Left renal cortex interstitium (tissue), 4 donors: Measurements from ENCODE around the gene PDE11A. TPM values are rescaled to one million over a fixed set of nuclear protein-coding genes. Genes with fewer than 3 reads are reported as not detected.

ENCODE experiments used
- DNase-seq, 4 donors: peaks; one replicate each; pipeline ENCODE4 v3.0.0-alpha.2; 2013; ENCODE audit warnings: low read depth in 4 of 4, low spot score in 2 of 4, missing footprints in 1 of 4
- polyA plus RNA-seq, 4 donors: library from polyadenylated mRNA; unstranded; fragments of 120-200 nt; gene quantifications; one replicate each; pipeline ENCODE4 v1.2.1, GENCODE V29; 2013; ENCODE audit not compliant: insufficient read length in 4 of 4

Gene PDE11A
- polyA plus RNA-seq, 4 donors = 4.6 to 8.1 (median 7.4) TPM

DNA sequence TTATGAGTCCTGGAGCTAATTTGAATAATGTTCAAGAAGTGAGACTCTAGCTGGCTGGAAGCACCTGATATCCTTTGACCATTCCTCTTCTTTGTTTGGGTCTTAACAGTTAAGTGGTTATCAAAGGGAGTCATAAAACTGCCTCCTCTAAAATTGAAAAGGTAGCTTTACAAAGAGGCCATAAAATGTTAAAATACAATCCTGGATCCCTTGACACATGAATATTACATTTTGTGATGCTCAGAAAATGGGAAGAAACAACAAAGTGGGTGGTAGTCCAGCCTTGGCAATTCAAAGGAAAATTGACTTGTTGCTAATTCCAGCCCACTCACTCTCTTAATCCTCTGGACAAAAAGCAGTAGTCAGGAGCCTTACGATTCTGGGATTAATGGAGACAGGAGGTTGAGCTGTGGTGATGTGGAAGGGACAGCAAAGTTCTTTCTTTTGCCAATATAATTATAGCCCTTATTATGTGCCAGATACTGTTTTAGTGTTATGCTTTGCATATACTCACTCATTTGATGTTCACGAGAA lies 339.2 kb downstream of the PDE11A start:
- DNase-seq = no peak

DNA sequence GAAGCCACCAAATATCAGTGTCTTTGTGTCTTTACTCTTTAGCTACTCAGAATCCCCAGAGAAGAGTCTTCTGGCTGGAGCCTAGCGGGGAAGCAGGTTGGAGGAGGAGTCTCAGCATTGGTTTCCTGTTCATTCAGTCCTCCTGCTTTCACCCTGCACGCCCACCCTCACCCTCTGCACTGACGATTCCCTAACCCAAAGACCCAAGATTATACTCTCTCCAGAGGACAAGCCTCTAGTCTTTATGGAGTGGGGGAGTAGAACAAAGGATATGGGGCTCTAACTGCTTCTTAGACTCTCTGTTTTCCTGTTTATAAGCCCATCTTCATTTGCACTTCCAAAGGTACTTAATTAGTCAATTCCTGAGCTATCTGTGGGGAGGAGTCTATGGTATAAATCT lies 341.2 kb downstream of the PDE11A start:
- DNase-seq = no peak

DNA sequence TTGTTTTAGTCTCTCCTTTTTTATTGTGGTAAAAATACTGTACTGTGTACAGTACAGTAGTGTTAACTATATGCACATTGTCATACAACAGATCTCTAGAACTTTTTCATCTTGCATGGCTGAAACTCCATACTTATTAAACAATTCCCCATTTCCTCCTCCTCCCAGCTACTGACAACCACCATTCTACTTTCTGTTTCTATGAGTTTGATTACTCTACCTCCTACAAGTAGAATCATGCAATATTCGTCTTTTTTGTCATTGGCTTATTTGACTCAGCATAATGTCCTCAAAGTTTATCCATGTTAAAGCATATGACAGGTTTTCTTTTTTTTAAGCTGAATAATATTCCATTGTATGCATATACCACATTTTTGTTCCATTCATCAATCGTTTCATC lies 341.8 kb downstream of the PDE11A start:
- DNase-seq = no peak

GRCh38 chr2:177730363-177730762 lies 342.2 kb downstream of the PDE11A start:
- DNase-seq = no peak

DNA sequence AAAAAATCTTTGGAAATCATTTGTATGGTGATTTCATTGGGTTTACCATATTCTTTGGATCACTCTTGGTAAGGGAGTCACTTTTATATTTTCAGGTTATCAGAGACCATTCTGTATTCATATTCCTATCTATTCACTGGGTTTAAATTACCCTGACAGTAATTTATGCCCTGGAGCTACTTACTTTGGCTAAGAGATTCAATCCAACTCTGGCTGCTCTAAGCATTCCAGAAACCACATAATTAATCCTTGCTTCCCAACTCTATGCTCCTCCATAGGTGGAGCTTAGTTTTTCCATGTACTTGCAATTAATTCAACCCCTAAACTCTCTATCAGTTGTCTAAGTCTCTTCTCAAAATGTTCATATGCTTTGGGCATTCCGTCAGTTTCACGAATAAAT lies 343.7 kb downstream of the PDE11A start:
- no peak for DNase-seq

DNA sequence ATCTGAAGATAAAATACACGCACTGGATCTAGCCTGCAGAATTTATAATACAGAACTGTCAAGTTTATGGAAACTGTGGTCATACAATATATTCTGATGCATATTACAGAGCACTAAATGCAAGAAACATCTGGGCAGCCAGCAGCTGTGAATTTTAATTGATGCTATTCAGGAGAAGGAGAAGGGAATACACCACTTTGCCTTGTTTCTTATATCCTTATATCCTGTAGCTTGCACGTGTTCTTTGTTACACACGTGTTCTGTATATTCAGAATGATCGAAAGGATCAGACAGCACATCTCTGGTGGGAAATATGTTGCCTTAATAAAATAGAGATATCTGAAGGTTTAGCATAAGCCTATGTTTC lies 344.2 kb downstream of the PDE11A start:
- no peak for DNase-seq

DNA sequence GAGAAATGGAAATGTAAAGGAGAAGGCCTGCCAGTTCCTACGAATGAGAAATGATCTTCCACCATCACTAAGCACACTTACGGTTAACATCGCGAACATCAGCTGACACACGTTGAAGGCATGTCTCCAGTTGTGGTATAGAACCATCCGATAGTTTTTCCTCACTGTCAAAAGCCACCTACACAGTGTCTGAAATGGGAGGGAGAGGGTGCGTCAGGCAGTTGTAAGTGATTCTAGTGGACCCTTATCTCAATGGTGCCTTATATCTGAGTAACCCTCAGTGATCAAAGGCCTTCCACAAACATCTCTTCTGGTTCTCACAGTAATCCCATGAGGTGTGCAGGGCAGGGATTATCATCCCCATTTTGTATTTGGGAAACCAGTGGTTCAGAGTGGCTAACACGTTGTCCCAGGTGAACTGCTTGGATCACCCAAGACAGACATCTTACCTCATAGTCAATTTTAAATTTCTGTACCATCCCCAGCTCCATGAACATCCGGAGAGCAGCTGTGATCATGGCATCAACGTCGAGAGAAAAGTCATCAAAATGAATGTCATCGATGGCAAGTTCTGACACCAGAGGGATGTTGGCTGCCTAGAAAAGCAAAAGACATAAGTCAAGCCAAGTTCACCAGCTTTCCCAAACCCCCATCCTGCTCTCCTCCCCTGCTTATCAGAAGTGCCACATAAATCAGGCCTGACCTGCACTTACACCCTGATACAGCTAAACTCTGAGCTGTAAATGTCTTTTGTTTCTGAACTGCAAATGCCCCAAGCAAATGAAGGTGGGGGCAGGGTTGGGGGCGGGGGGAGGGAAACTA lies 344.8 kb downstream of the PDE11A start:
- peak in 2 of 4 donors; percentile 67 to 78 for DNase-seq

DNA sequence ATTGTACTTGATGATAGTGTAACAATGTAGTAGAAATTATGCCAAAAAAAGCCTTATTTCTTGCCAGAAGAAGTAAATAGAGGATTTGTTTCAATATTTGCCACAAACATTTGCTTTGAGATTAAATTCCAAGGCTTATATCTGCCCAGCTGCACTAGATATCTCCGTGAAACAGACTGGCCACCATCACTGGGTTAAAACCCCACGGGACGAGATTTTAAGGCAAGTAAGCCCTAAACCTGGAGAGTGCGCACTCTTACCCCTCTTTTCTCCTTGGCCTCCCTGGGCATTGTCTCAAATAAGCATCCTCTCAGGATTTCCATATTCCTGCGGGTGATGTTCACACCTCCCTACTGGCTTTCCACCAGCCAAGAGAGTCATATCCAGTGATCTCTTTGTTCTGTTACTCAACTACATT lies 345.6 kb downstream of the PDE11A start:
- no peak for DNase-seq

- peak in 2 of 4 donors; percentile 71 to 78 for DNase-seq
Measured at GRCh38 chr2:177724398-177725287, 347.9 kb downstream of the PDE11A start.

DNA sequence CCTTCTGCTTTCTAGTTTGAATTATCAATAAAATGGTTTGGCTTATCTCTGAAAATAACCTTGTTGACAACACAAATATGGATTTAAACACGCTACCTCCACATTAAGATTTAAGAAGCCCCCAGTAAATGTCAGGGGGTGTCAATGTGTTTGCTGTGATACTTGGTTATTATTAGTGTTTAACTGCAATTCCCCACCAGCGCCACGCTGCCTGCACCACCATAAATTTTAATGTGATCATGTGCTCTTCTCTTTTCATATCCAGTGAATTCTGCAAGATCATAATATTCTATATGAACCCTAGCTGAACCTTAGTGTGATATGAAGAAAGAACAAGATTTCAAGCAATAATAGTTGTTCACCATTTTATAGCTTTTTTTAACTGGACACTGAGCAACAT lies 349.3 kb downstream of the PDE11A start:
- no peak for DNase-seq

- DNase-seq = peak in 1 of 4 donors; percentile 74
Measured at GRCh38 chr2:177721818-177722567, 350.6 kb downstream of the PDE11A start.

DNA sequence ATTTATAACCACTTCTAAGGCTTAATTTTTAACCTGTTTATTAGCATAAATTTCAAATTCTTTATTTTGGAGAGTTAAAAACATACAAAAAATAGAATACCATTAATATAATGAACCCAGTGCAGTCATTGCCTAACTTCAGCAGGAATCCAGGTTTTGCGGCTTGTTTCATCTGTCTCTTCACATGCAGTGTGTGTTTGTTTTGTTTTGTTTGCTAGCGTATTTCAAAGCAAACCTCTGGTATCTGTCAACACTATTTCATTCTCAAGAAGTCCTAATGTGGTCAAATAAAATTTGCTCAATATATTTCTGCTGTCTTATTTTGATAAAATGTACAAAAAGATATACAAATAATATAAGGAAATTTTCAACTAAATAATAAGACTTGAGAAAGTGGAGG lies 351.5 kb downstream of the PDE11A start:
- DNase-seq = no peak

DNA sequence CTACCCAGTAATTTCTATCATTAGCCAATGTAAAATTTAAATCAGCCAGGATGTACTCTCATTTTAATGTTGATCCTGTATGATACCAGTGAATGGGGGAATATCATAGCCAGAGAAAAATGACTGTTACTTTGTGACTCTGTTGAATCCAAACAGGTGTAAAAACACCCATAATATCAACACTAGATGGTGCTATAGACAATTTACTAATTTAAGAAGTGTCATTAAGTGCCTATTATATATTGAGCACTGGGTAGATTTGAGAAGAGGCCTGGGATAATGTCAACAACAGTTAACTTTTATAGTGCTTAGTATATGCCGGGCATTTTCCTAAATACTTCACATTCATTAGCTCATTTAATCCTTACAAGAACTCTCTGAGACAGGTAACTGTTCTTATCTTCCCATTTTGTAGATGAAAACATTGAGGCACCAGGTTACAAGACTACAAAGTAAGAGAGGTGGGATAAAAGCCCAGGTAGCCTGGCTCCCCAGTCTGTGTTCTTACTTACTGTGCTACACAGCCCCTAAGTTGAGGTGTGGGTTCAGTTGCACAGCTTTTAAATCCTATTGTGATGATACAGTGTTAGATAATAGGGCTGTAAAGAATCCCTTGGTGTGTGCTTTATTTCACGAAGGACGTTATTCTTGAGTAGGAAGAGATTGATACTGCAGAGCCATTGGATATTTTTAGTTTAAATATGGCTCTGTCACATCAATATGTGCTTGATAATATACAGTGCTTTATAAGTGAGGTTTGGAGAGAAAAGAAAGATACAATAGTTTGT lies 354.6 kb downstream of the PDE11A start:
- no peak for DNase-seq

- DNase-seq = no peak
Measured at GRCh38 chr2:177716484-177716883, 356.1 kb downstream of the PDE11A start.

GRCh38 chr2:177715771-177716170 lies 356.8 kb downstream of the PDE11A start:
- no peak for DNase-seq

DNA sequence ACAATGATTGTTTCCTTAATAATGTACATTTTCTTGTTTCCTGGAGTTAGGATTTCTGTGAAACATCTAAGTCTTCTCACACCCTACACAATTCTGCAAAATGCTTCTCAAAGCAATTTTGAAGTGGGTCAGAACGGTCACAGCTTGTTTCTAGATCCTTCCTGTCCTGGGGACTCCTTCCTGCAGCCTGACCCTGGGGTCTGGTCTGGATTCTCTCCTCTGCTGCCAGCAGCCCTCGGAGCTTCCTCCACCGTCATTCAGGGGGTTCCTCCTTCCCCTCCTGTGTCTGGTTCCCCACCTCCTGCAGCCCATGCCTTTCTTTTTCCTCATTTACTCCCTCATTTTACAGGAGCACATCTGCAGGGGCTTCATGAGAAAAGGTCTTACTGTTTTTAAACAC lies 357.9 kb downstream of the PDE11A start:
- DNase-seq = no peak

- DNase-seq = no peak
Measured at GRCh38 chr2:177712462-177712861, 360.1 kb downstream of the PDE11A start.

DNA sequence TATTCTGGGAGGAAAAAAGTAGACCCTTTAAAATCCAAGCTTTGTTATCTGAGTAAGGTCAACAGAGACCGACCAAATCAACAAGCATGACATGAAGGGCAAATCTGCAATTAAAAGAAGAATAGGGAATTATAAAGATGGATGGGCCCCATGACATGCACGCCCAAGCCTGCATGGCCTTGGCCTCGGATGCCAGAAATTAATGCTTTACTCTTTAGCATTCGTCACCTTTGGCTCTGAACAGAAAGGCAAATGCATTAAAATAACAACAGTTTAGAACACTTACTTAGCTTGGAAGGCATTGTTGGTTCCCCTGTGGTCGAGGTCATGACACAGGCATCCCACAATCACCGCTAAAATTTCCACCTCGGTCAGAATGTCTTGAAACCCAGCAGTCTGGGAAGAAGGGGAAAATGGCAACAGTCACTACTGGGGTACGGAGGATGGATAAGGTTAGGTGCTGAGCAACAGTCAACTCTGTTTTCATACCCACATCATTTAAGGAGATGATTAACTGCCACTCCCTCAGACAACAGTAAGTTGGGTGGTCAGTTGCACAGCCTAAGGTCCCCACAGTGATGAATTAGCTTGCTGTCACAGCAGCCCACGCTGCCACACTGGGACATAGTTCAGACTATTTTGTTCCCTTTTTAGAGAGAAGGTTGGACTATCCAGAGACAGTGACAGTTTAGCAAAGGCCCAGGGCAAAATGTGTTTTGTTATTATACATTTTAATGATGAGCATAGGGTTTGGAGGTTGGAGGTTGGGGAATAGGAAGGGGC lies 360.9 kb downstream of the PDE11A start:
- no peak for DNase-seq

DNA sequence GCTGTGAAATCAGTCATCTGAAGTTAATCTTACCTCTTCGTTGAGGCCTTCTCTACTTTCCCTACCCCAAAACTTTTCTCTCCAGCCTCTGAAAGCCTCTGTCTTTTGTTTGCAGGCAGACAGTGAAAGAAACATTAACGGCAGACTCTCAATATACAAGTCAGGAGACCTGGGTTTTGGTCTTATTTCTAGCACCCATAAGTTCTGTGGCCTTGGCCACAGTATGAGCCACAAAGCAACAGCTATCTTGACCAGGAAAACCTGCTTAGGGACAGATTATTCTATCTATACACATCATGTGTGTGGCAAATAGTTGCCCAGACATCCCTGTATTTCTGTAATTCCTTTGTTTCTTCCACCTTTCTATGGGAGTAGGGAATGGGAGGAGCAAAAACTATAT lies 361.7 kb downstream of the PDE11A start:
- no peak for DNase-seq
